ENCODE measurements around the gene SCUBE1. TPM values are rescaled to one million over a fixed set of nuclear protein-coding genes. Genes with fewer than 3 reads are reported as not detected.

Gene SCUBE1
- total and polyA plus RNA-seq, 2 of the 4 experiments (the other 2 are of a cell fraction) = not detected

DNA sequence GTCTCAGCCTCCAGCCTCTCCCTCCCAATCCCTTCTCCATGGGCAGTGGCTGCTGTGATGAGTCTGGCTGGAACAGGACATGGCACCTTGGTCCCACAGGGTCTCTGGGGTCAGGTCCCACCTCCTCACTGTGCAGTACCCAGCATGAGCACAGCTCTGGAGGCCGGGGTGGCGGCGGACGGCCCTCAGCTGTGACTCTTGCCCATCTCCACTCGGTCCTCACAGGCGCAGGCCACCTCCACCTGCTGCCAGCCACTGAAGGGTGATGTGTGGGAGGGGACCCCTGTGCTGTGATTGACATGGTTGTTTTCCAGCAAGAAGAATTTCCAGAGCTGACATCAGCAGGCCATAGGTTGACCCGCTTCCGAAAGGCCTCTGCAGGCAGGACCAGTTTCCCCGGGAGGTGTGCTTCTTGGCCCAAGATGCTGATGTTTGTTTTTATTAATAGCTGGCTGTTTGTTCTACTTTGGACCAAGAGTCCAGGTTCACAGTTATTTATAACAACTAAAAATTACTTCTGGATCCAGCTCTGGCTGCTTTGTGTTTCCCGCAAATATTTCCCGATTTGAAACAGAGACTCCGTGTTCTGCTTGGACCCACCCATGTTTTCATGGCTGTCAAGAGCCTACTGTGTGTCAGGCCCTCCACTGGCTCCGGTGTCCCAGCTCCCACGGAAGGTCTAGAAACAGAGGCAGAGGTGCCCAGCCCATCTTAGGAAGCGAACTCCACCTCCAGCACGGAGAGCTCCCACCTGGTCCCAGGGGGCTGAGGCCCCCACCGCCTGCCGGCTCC lies 45.7 kb downstream of the SCUBE1 start:
- Histone ChIP-seq H3K9me1 (ENCODE audit: insufficient read depth, low read length) (peaks cover 6% of the 10 kb centered on the region), H2AK5ac (ENCODE audit: low read depth, low read length) (no peak overlapping the region), H4K91ac (ENCODE audit: insufficient read depth, low read depth, low read length) (no peak overlapping the region), H3K14ac (replicated peaks; ENCODE audit: low read depth, low read length) (no peak overlapping the region), H4K20me1 (ENCODE audit: insufficient read depth, low read length) (no peaks in the 10 kb centered on the region), H3K79me1 (ENCODE audit: low read depth in 1 of 2, low read length in 2 of 2) (no peaks in the 10 kb centered on the region), H3K27ac (ENCODE audit: insufficient read depth, low read length) (no peak overlapping the region), H2BK15ac (ENCODE audit: low read depth, low read length) (no peak overlapping the region), H3K56ac (ENCODE audit: extremely low read depth, insufficient read depth, low read length) (no peak overlapping the region), H2BK120ac (ENCODE audit: low read depth, low read length) (no peak overlapping the region), H2AFZ (replicated peaks; ENCODE audit: low read length, poor library complexity) (no peak overlapping the region), H2BK20ac (ENCODE audit: low read depth, low read length) (no peak overlapping the region), H2AK9ac (replicated peaks; ENCODE audit: low read depth, low read length, poor library complexity) (no peak overlapping the region), H3K9ac (ENCODE audit: low read depth, low read length) (no peak overlapping the region), H4K8ac (ENCODE audit: low read depth in 2 of 2, low read length in 2 of 2) (no peak overlapping the region), H3K4me2 (ENCODE audit: low read depth, low read length) (no peak overlapping the region), H3K9me3 (ENCODE audit: control insufficient read depth, insufficient read depth, low read length) (no peaks in the 10 kb centered on the region), H3K4me1 (ENCODE audit: control insufficient read depth, insufficient read depth, low read length) (peaks cover 10% of the 10 kb centered on the region; the same call in 1 of the 2 replicates), H3K23ac (ENCODE audit: low read depth, low read length) (no peak overlapping the region), H3K4ac (ENCODE audit: low read depth, low read length) (no peak overlapping the region), H3K36me3 (ENCODE audit: control insufficient read depth, insufficient read depth, low read length) (no peaks in the 10 kb centered on the region), H3K27me3 (ENCODE audit: control insufficient read depth, insufficient read depth, low read length) (peaks cover 14% of the 10 kb centered on the region; the same call in 1 of the 2 replicates), H3K4me3 (ENCODE audit: insufficient read depth, low read depth, low read length) (no peak overlapping the region), H2BK5ac (ENCODE audit: low read depth, low read length, poor library complexity, severe bottlenecking) (no peak overlapping the region), H3K18ac (ENCODE audit: low read depth, low read length) (no peak overlapping the region), H4K5ac (ENCODE audit: low read depth, low read length) (no peak overlapping the region)
- POLR2A ChIA-PET (ENCODE audit: unreplicated experiment) = no interaction called here
- 87% methylated on average over 6 of the region's 18 CpGs; no CpG with 5 or more reads in 1 of the 2 experiments for WGBS, 2 experiments (ENCODE audit: extremely low coverage in 2 of 2, insufficient read length in 1 of 2)
- DNase-seq = no peak
- in situ Hi-C loops (cut with MboI; ENCODE audit: low sequenced_read_pairs) (no loop called here), intact Hi-C loops (cut with micrococcal nuclease) (no loop called here), dilution Hi-C loops (cut with HindIII; ENCODE audit: low sequenced_read_pairs, unreplicated experiment) (no loop called here)
- BruUV-seq (replicated peaks) = no TSS peak
- TF ChIP-seq CHD1 (IDR thresholded peaks at IDR 0.05; ENCODE audit: low read depth, low read length) (no peak), FOS (IDR thresholded peaks at IDR 0.05; ENCODE audit: low read depth, low read length) (no peak), RFX5 (IDR thresholded peaks at IDR 0.05; ENCODE audit: low read depth, low read length) (no peak), RAD21 (IDR thresholded peaks at IDR 0.05; ENCODE audit: low read length) (no peak), POLR2A (IDR thresholded peaks at IDR 0.05; ENCODE audit: low read depth, low read length) (no peak), MXI1 (IDR thresholded peaks at IDR 0.05; ENCODE audit: borderline replicate concordance, low read depth, low read length) (no peak), MAZ (IDR thresholded peaks at IDR 0.05; ENCODE audit: borderline replicate concordance, low read depth, low read length) (no peak), USF2 (IDR thresholded peaks at IDR 0.05; ENCODE audit: low read depth, low read length) (no peak), SMC3 (IDR thresholded peaks at IDR 0.05; ENCODE audit: low read depth, low read length) (no peak), RCOR1 (IDR thresholded peaks at IDR 0.05; ENCODE audit: insufficient replicate concordance, low read length) (no peak), BHLHE40 (IDR thresholded peaks at IDR 0.05; ENCODE audit: low read depth, low read length) (no peak)
- TF ChIP-seq, protein P1, sequence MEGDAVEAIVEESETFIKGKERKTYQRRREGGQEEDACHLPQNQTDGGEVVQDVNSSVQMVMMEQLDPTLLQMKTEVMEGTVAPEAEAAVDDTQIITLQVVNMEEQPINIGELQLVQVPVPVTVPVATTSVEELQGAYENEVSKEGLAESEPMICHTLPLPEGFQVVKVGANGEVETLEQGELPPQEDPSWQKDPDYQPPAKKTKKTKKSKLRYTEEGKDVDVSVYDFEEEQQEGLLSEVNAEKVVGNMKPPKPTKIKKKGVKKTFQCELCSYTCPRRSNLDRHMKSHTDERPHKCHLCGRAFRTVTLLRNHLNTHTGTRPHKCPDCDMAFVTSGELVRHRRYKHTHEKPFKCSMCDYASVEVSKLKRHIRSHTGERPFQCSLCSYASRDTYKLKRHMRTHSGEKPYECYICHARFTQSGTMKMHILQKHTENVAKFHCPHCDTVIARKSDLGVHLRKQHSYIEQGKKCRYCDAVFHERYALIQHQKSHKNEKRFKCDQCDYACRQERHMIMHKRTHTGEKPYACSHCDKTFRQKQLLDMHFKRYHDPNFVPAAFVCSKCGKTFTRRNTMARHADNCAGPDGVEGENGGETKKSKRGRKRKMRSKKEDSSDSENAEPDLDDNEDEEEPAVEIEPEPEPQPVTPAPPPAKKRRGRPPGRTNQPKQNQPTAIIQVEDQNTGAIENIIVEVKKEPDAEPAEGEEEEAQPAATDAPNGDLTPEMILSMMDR (conservative IDR thresholded peaks at IDR 0.05; ENCODE audit: low read depth, low read length) = no peak
- ATAC-seq (ENCODE audit: low read depth) = no peak
- CTCF ChIA-PET = interaction anchor here (0.6 kb wide), 1 partner anchor 1345 kb away, joined by 4 read pairs; no protein-coding TSS in a partner anchor

Data from IMR-90 (cell line).